ENCODE results near the gene DLL3. TPM values are rescaled to one million over a fixed set of nuclear protein-coding genes. Genes with fewer than 3 reads are reported as not detected.

DLL3 gene
- total RNA-seq, 1 experiment from 2014 or later, result 0.17 TPM

DNA sequence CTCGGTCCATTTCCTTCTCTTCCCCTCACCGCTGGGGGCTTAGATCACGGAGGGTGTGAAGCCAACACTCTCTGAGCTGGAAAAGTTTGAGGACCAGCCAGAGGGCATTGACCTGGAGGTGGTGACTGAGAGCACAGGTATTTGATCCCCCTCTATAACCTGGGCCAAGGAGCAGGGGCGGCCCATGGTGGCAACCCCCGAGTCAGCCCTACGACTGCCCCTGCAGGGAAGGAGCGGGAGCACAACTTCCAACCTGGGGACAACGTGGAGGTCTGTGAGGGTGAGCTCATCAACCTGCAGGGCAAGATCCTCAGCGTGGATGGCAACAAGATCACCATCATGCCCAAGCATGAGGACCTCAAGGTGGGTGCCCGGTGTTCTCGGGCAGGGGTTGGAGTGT is 29.7 kb upstream of the DLL3 start (continued):
- TF ChIP-seq, protein P1, sequence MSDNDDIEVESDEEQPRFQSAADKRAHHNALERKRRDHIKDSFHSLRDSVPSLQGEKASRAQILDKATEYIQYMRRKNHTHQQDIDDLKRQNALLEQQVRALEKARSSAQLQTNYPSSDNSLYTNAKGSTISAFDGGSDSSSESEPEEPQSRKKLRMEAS (IDR thresholded peaks at IDR 0.05), result no peak
- no peak for TF ChIP-seq TCF7L2 (IDR thresholded peaks at IDR 0.05; ENCODE audit: borderline replicate concordance, extremely low read depth, insufficient read depth, insufficient read length)
- TF ChIP-seq ZFX (IDR thresholded peaks at IDR 0.05), result no peak
- TF ChIP-seq ELF1 (IDR thresholded peaks at IDR 0.05; ENCODE audit: borderline replicate concordance, low read depth), result no peak
- TF ChIP-seq, protein P2, sequence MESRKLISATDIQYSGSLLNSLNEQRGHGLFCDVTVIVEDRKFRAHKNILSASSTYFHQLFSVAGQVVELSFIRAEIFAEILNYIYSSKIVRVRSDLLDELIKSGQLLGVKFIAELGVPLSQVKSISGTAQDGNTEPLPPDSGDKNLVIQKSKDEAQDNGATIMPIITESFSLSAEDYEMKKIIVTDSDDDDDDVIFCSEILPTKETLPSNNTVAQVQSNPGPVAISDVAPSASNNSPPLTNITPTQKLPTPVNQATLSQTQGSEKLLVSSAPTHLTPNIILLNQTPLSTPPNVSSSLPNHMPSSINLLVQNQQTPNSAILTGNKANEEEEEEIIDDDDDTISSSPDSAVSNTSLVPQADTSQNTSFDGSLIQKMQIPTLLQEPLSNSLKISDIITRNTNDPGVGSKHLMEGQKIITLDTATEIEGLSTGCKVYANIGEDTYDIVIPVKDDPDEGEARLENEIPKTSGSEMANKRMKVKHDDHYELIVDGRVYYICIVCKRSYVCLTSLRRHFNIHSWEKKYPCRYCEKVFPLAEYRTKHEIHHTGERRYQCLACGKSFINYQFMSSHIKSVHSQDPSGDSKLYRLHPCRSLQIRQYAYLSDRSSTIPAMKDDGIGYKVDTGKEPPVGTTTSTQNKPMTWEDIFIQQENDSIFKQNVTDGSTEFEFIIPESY (IDR thresholded peaks at IDR 0.05; ENCODE audit: extremely low read depth, insufficient replicate concordance, low read length), result no peak
- TF ChIP-seq EZH2phosphoT487 (IDR thresholded peaks at IDR 0.05; ENCODE audit: borderline replicate concordance), result no peak
- TF ChIP-seq EGR1 (IDR thresholded peaks at IDR 0.05; ENCODE audit: low read depth), result no peak
- no peak for TF ChIP-seq POLR2A (IDR thresholded peaks at IDR 0.05; ENCODE audit: borderline replicate concordance, extremely low read depth, insufficient read depth, insufficient read length)
- TF ChIP-seq EZH2 (IDR thresholded peaks at IDR 0.05), result no peak
- no peak for TF ChIP-seq RAD21 (IDR thresholded peaks at IDR 0.05; ENCODE audit: low read depth)
- no peak for TF ChIP-seq CBX3 (IDR thresholded peaks at IDR 0.05; ENCODE audit: low read depth)

DNA sequence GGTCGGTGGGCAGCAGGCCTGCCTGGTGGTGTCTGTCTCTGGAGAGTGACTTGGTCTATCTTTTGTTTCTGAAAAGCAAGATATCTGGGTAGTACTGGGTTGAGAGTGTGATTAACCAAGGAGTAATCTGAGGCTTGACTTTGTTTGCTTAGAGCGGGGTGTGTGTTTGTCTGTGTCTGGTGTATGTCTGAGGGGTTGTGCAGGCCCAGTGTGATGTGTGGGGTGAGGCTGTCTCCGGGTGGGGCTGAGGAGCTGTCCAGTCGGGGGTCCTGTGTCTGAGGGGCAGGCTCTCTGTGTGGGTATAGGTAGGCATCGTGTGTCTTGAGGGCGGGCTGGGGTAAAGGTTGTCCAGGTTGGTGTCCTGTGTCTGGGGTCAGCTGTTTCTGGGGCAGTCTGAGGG is 29.2 kb upstream of the DLL3 start:
- H3K9me3 ChIP-seq (ENCODE audit: control insufficient read depth in 1 of 2, insufficient read depth in 1 of 2, low read depth in 1 of 2, low read length in 2 of 2), result no peaks in the 10 kb centered on the region
- ChIA-PET CTCF (no interaction called here), RAD21 (ENCODE audit: low non-redundant PET in 1 of 2, low total read pairs in 2 of 2, uncharacterized antibody in 2 of 2, unreplicated experiment in 2 of 2) (no interaction called here), POLR2A (no interaction called here)
- H3K4me1 ChIP-seq (ENCODE audit: control insufficient read depth in 1 of 2, insufficient read depth in 2 of 2, low read length in 2 of 2), result no peaks in the 10 kb centered on the region
- peaks cover 53 to 83% of the 10 kb centered on the region in 2 experiments for H3K36me3 ChIP-seq (ENCODE audit: control insufficient read depth in 1 of 2, insufficient read depth in 2 of 2, low read length in 2 of 2)
- H3K4me3 ChIP-seq (replicated peaks in 1 of 2; ENCODE audit: low read depth in 1 of 2, low read length in 2 of 2), result no peak overlapping the region
- H3K9me2 ChIP-seq (ENCODE audit: insufficient read depth), result no peaks in the 10 kb centered on the region
- no peak overlapping the region for H3K27ac ChIP-seq (ENCODE audit: low read depth, low read length)
- DNase-seq (ENCODE audit: low read depth, low spot score), result no peak
- intact Hi-C loops (cut with micrococcal nuclease), result no loop called here
- H2AFZ ChIP-seq (ENCODE audit: low read depth, low read length, poor library complexity, severe bottlenecking), result no peak overlapping the region
- peaks cover 13% of the 10 kb centered on the region; the same call in 1 of the 2 replicates for H3K79me2 ChIP-seq (ENCODE audit: insufficient read depth, low read length)
- no peaks in the 10 kb centered on the region for H4K20me1 ChIP-seq (ENCODE audit: insufficient read depth)
- no peaks in the 10 kb centered on the region for H3K27me3 ChIP-seq (ENCODE audit: insufficient read depth, low read length)
- H3K9ac ChIP-seq (ENCODE audit: low read length), result no peak overlapping the region
- ATAC-seq, result no peak
- H3K4me2 ChIP-seq (ENCODE audit: low read length), result no peak overlapping the region
- no TSS peak for BruUV-seq (replicated peaks)
- TF ChIP-seq SRF (IDR thresholded peaks at IDR 0.05; ENCODE audit: low read depth) (no peak), SP1 (IDR thresholded peaks at IDR 0.05; ENCODE audit: low read depth) (no peak), CBX3 (IDR thresholded peaks at IDR 0.05; ENCODE audit: low read depth) (no peak), SIN3A (IDR thresholded peaks at IDR 0.05; ENCODE audit: low read depth) (no peak), EGR1 (IDR thresholded peaks at IDR 0.05; ENCODE audit: low read depth) (no peak)
- TF ChIP-seq, protein P3, sequence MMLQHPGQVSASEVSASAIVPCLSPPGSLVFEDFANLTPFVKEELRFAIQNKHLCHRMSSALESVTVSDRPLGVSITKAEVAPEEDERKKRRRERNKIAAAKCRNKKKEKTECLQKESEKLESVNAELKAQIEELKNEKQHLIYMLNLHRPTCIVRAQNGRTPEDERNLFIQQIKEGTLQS (IDR thresholded peaks at IDR 0.05), result no peak
- TF ChIP-seq, protein P4, sequence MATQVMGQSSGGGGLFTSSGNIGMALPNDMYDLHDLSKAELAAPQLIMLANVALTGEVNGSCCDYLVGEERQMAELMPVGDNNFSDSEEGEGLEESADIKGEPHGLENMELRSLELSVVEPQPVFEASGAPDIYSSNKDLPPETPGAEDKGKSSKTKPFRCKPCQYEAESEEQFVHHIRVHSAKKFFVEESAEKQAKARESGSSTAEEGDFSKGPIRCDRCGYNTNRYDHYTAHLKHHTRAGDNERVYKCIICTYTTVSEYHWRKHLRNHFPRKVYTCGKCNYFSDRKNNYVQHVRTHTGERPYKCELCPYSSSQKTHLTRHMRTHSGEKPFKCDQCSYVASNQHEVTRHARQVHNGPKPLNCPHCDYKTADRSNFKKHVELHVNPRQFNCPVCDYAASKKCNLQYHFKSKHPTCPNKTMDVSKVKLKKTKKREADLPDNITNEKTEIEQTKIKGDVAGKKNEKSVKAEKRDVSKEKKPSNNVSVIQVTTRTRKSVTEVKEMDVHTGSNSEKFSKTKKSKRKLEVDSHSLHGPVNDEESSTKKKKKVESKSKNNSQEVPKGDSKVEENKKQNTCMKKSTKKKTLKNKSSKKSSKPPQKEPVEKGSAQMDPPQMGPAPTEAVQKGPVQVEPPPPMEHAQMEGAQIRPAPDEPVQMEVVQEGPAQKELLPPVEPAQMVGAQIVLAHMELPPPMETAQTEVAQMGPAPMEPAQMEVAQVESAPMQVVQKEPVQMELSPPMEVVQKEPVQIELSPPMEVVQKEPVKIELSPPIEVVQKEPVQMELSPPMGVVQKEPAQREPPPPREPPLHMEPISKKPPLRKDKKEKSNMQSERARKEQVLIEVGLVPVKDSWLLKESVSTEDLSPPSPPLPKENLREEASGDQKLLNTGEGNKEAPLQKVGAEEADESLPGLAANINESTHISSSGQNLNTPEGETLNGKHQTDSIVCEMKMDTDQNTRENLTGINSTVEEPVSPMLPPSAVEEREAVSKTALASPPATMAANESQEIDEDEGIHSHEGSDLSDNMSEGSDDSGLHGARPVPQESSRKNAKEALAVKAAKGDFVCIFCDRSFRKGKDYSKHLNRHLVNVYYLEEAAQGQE (IDR thresholded peaks at IDR 0.05; ENCODE audit: low read depth), result no peak
- TF ChIP-seq, protein P5, sequence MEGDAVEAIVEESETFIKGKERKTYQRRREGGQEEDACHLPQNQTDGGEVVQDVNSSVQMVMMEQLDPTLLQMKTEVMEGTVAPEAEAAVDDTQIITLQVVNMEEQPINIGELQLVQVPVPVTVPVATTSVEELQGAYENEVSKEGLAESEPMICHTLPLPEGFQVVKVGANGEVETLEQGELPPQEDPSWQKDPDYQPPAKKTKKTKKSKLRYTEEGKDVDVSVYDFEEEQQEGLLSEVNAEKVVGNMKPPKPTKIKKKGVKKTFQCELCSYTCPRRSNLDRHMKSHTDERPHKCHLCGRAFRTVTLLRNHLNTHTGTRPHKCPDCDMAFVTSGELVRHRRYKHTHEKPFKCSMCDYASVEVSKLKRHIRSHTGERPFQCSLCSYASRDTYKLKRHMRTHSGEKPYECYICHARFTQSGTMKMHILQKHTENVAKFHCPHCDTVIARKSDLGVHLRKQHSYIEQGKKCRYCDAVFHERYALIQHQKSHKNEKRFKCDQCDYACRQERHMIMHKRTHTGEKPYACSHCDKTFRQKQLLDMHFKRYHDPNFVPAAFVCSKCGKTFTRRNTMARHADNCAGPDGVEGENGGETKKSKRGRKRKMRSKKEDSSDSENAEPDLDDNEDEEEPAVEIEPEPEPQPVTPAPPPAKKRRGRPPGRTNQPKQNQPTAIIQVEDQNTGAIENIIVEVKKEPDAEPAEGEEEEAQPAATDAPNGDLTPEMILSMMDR (IDR thresholded peaks at IDR 0.05 in 2 of 3, conservative IDR thresholded peaks at IDR 0.05 in 1 of 3; ENCODE audit: borderline replicate concordance in 1 of 3, insufficient read depth in 1 of 3, low read depth in 2 of 3, low read length in 2 of 3), result no peak

Measured in HCT116 (cell line).